H9 (cell line): ENCODE measurements around the gene PDE4A. TPM values are rescaled to one million over a fixed set of nuclear protein-coding genes. Genes with fewer than 3 reads are reported as not detected.
A peak's percentile ranks its signal among the peaks of the same experiment; 100 is the strongest.

Source experiments
- DNase-seq: peaks from one replicate; pipeline ENCODE4 v3.0.0-alpha.2; 2017
- H2AFZ ChIP-seq: one replicate; pipeline ENCODE4 v1.6.1; 2013; ENCODE audit warnings: mild to moderate bottlenecking, low read length, control low read depth, moderate library complexity
- H2AK5ac ChIP-seq: 2 replicates; pipeline ENCODE4 v1.6.1; 2013; ENCODE audit warnings: low read length, control low read depth, mixed read lengths; ENCODE audit not compliant: insufficient read length
- H2BK120ac ChIP-seq: one replicate; pipeline ENCODE4 v1.6.1; 2013; ENCODE audit warnings: low read depth, mild to moderate bottlenecking, low read length, control low read depth, inconsistent platforms; ENCODE audit not compliant: poor library complexity, severe bottlenecking
- H2BK12ac ChIP-seq: 2 replicates; pipeline ENCODE4 v1.6.1; 2013; ENCODE audit warnings: low read length, control low read depth, mixed read lengths, low read depth; ENCODE audit not compliant: insufficient read length
- H2BK15ac ChIP-seq: 2 replicates; pipeline ENCODE4 v1.6.1; 2013; ENCODE audit warnings: low read depth, low read length, control low read depth
- H2BK20ac ChIP-seq: one replicate; pipeline ENCODE4 v1.6.1; 2013; ENCODE audit warnings: low read depth, mild to moderate bottlenecking, low read length, control low read depth, inconsistent platforms; ENCODE audit not compliant: poor library complexity, severe bottlenecking
- H2BK5ac ChIP-seq: 2 replicates; pipeline ENCODE4 v1.6.1; 2013; ENCODE audit warnings: low read length, control low read depth, mixed read lengths; ENCODE audit not compliant: insufficient read length
- H3K14ac ChIP-seq: 2 replicates; pipeline ENCODE4 v1.6.1; 2013; ENCODE audit warnings: low read length, control low read depth; ENCODE audit not compliant: insufficient read depth
- H3K18ac ChIP-seq: 2 replicates; pipeline ENCODE4 v1.6.1; 2013; ENCODE audit warnings: low read depth, mild to moderate bottlenecking, mixed read lengths, low read length, control low read depth; ENCODE audit not compliant: insufficient read length
- H3K23ac ChIP-seq: 2 replicates; pipeline ENCODE4 v1.6.1; 2013; ENCODE audit warnings: low read length, control low read depth, mixed read lengths, low read depth; ENCODE audit not compliant: insufficient read length
- H3K23me2 ChIP-seq: 2 replicates; pipeline ENCODE4 v1.6.1; 2013; ENCODE audit warnings: low read depth, mild to moderate bottlenecking, mixed read lengths, low read length, control low read depth; ENCODE audit not compliant: insufficient read length, poor library complexity, severe bottlenecking
- H3K27ac ChIP-seq: 2 replicates; pipeline ENCODE4 v1.5.1; 2013; ENCODE audit warnings: low read length, control low read depth, mixed read lengths, low read depth; ENCODE audit not compliant: insufficient read length
- H3K27me3 ChIP-seq: 2 replicates; pipeline ENCODE4 v1.6.1; 2013; ENCODE audit warnings: low read length, control low read depth, inconsistent platforms; ENCODE audit not compliant: insufficient read depth
- H3K4ac ChIP-seq: 2 replicates; pipeline ENCODE4 v1.6.1; 2013; ENCODE audit warnings: low read depth, mild to moderate bottlenecking, control low read depth, inconsistent platforms, low read length, moderate library complexity
- H3K4me1 ChIP-seq: 2 replicates; pipeline ENCODE4 v1.6.1; 2013; ENCODE audit warnings: low read length, control low read depth, inconsistent platforms; ENCODE audit not compliant: insufficient read depth
- H3K4me2 ChIP-seq: 2 replicates; pipeline ENCODE4 v1.6.1; 2013; ENCODE audit warnings: low read length, control low read depth, mixed read lengths; ENCODE audit not compliant: insufficient read length, insufficient read depth
- H3K56ac ChIP-seq: 2 replicates; pipeline ENCODE4 v1.6.1; 2013; ENCODE audit warnings: low read depth, mild to moderate bottlenecking, mixed read lengths, low read length, control low read depth; ENCODE audit not compliant: insufficient read length
- H3K79me1 ChIP-seq: 2 replicates; pipeline ENCODE4 v1.6.1; 2013; ENCODE audit warnings: low read depth, mild to moderate bottlenecking, moderate library complexity, low read length, control low read depth, inconsistent platforms; ENCODE audit not compliant: insufficient read depth, poor library complexity, severe bottlenecking
- H3K79me2 ChIP-seq: 2 replicates; pipeline ENCODE4 v1.6.1; 2013; ENCODE audit warnings: low read length, control low read depth, inconsistent platforms; ENCODE audit not compliant: insufficient read depth
- H3K9ac ChIP-seq: 2 replicates; pipeline ENCODE4 v1.6.1; 2013; ENCODE audit warnings: low read length, control low read depth, mixed read lengths; ENCODE audit not compliant: insufficient read length; ENCODE audit errors: extremely low read depth
- H3K9me3 ChIP-seq: one replicate; pipeline ENCODE4 v1.6.1; 2013; ENCODE audit warnings: low read depth, low read length, inconsistent platforms; ENCODE audit not compliant: control insufficient read depth
- H3T11ph ChIP-seq: one replicate; pipeline ENCODE4 v1.6.1; 2013; ENCODE audit warnings: mild to moderate bottlenecking, low read length, control low read depth, inconsistent platforms
- H4K20me1 ChIP-seq: one replicate; pipeline ENCODE4 v1.6.1; 2013; ENCODE audit not compliant: control insufficient read depth, insufficient read length, insufficient read depth
- H4K5ac ChIP-seq: 2 replicates; pipeline ENCODE4 v1.6.1; 2013; ENCODE audit warnings: low read depth, mild to moderate bottlenecking, mixed read lengths, low read length, control low read depth; ENCODE audit not compliant: insufficient read length
- H4K8ac ChIP-seq: replicated peaks from 2 replicates; pipeline ENCODE4 v1.6.1; 2013; ENCODE audit warnings: low read length, control low read depth, mixed read lengths, low read depth; ENCODE audit not compliant: insufficient read length
- H4K91ac ChIP-seq: 2 replicates; pipeline ENCODE4 v1.6.1; 2013; ENCODE audit warnings: low read depth, mild to moderate bottlenecking, moderate library complexity, mixed read lengths, low read length, control low read depth; ENCODE audit not compliant: insufficient read length
- H3K27ac Mint-ChIP-seq, 3 experiments: 2 replicates in 2 of 3; 3 replicates in 1 of 3; pipeline ENCODE4 v1.8.0; 2020 to 2021; ENCODE audit warnings: mixed read lengths in 3 of 3, mild to moderate bottlenecking in 1 of 3, moderate library complexity in 1 of 3
- H3K27me3 Mint-ChIP-seq: 2 replicates; pipeline ENCODE4 v1.8.0; 2021; ENCODE audit warnings: low read depth, mild to moderate bottlenecking, moderate library complexity, mixed read lengths
- H3K36me3 Mint-ChIP-seq, 3 experiments: 2 replicates in 2 of 3; 3 replicates in 1 of 3; pipeline ENCODE4 v1.8.0; 2020 to 2021; ENCODE audit warnings: low read depth in 3 of 3, mixed read lengths in 3 of 3; ENCODE audit not compliant: insufficient read depth in 1 of 3
- H3K4me1 Mint-ChIP-seq, 2 experiments: 2 replicates each; pipeline ENCODE4 v1.8.0; 2020; ENCODE audit warnings: mixed read lengths in 2 of 2
- H3K4me3 Mint-ChIP-seq, 2 experiments: 2 replicates in 1 of 2; 3 replicates in 1 of 2; pipeline ENCODE4 v1.8.0; 2020 to 2021; ENCODE audit warnings: mild to moderate bottlenecking in 2 of 2, mixed read lengths in 2 of 2, moderate library complexity in 1 of 2
- H3K9me3 Mint-ChIP-seq, 2 experiments: 2 replicates in 1 of 2; 3 replicates in 1 of 2; pipeline ENCODE4 v1.8.0; 2020; ENCODE audit warnings: mild to moderate bottlenecking in 2 of 2, mixed read lengths in 2 of 2, moderate library complexity in 1 of 2
- CTCF ChIP-seq: fragments of 200-600 bp; sonication (generic); conservative IDR thresholded peaks from 3 replicates; pipeline ENCODE4 v1.8.0; 2021; ENCODE audit warnings: antibody characterized with exemption, mild to moderate bottlenecking
- WGBS: extraction: QIAGEN DNeasy Blood & Tissue Kit; methylation state at CpG from one replicate; pipeline ENCODE4 v1.1.7; 2013; ENCODE audit warnings: missing lambda C conversion rate, low lambda C conversion rate, mixed read lengths; ENCODE audit not compliant: insufficient read length; ENCODE audit errors: extremely low coverage; 5-methylcytosine and 5-hydroxymethylcytosine counted together
- total RNA-seq: library from RNA; stranded (reverse); gene quantifications from 2 replicates; pipeline ENCODE4 v1.2.1, GENCODE V29; 2021

PDE4A gene
- total RNA-seq, 1 experiment from 2014 or later: 8.5 TPM

- Histone ChIP-seq H3T11ph (no peak overlapping the region), H3K14ac (peak overlapping the region; percentile 8), H3K4me2 (no peak overlapping the region), H2AFZ (no peak overlapping the region), H2BK20ac (no peak overlapping the region), H3K18ac (peak overlapping the region; percentile 21), H3K27ac (no peak overlapping the region), H3K9me3 (no peaks in the 10 kb centered on the region), H2BK12ac (no peak overlapping the region), H4K91ac (no peak overlapping the region), H4K20me1 (no peaks in the 10 kb centered on the region), H2BK15ac (no peak overlapping the region), H4K8ac (no peak overlapping the region), H4K5ac (no peak overlapping the region), H3K4ac (no peak overlapping the region), H2BK5ac (no peak overlapping the region), H3K4me1 (no peaks in the 10 kb centered on the region), H3K9ac (no peak overlapping the region), H3K79me1 (no peaks in the 10 kb centered on the region), H3K79me2 (no peaks in the 10 kb centered on the region), H2AK5ac (no peak overlapping the region), H3K23ac (no peak overlapping the region), H3K56ac (no peak overlapping the region), H3K27me3 (no peaks in the 10 kb centered on the region), H2BK120ac (no peak overlapping the region), H3K23me2 (no peaks in the 10 kb centered on the region)
- Mint-ChIP-seq H3K4me1 (peaks cover 9 to 37% of the 10 kb centered on the region in 2 experiments), H3K27me3 (peaks cover 6% of the 10 kb centered on the region), H3K9me3 (no peaks in the 10 kb centered on the region), H3K4me3 (peak overlapping the region in 1 of 2 experiments; percentile 21; a peak in 2 of 5 replicates), H3K36me3 (no peaks in the 10 kb centered on the region), H3K27ac (peak overlapping the region in 1 of 3 experiments; percentile 68; a peak in 1 of 7 replicates)
- no peak for TF ChIP-seq CTCF
- DNase-seq: no peak
- no CpG with 5 or more reads among the region's 4 CpGs for WGBS
Measured at GRCh38 chr19:10453852-10454251, 33.5 kb downstream of the PDE4A start.
